Measurements from ENCODE around the gene FXN. TPM values are rescaled to one million over a fixed set of nuclear protein-coding genes. Genes with fewer than 3 reads are reported as not detected.

FXN gene
- total RNA-seq, 1 donor from 2014 or later = 1.6 TPM

- TF ChIP-seq CTCF (conservative IDR thresholded peaks at IDR 0.05; ENCODE audit: low read depth, low read length) = no peak
Observed at GRCh38 chr9:69012696-69013381, 22.7 kb upstream of the FXN start.

GRCh38 chr9:69013382-69013727 lies 22.2 kb upstream of the FXN start:
- no peak for DNase-seq (ENCODE audit: low read depth)
- H3K4me3 ChIP-seq (ENCODE audit: low read depth, low read length) = no peak overlapping the region
- no peak for TF ChIP-seq CTCF (conservative IDR thresholded peaks at IDR 0.05; ENCODE audit: low read depth, low read length)

More at GRCh38 chr9:69012696-69013381, 22.7 kb upstream of the FXN start:
- no peak for DNase-seq (ENCODE audit: low read depth)
- no peak overlapping the region for H3K4me3 ChIP-seq (ENCODE audit: low read depth, low read length)

GRCh38 chr9:69014013-69014412 lies 21.5 kb upstream of the FXN start, which contains the start of gene PRKACG:
Gene PRKACG, minus strand, starts transcription at chr9:69014113. Its CDS starts 21 bp downstream, at chr9:69014092.
- no peak within 1 kb of the TSS for H3K4me3 ChIP-seq (ENCODE audit: low read depth, low read length)
- no peak for TF ChIP-seq CTCF (conservative IDR thresholded peaks at IDR 0.05; ENCODE audit: low read depth, low read length)
- no peak for DNase-seq (ENCODE audit: low read depth)

GRCh38 chr9:69016191-69017096 lies 19.1 kb upstream of the FXN start:
- no peak for TF ChIP-seq CTCF (conservative IDR thresholded peaks at IDR 0.05; ENCODE audit: low read depth, low read length)
- no peak overlapping the region for H3K4me3 ChIP-seq (ENCODE audit: low read depth, low read length)
- DNase-seq (ENCODE audit: low read depth) = no peak

- no peak for DNase-seq (ENCODE audit: low read depth)
- no peak for TF ChIP-seq CTCF (conservative IDR thresholded peaks at IDR 0.05; ENCODE audit: low read depth, low read length)
- no peak overlapping the region for H3K4me3 ChIP-seq (ENCODE audit: low read depth, low read length)
Observed at GRCh38 chr9:69018737-69019136, 16.8 kb upstream of the FXN start.

GRCh38 chr9:69019808-69020207 lies 15.7 kb upstream of the FXN start:
- no peak overlapping the region for H3K4me3 ChIP-seq (ENCODE audit: low read depth, low read length)
- no peak for TF ChIP-seq CTCF (conservative IDR thresholded peaks at IDR 0.05; ENCODE audit: low read depth, low read length)
- DNase-seq (ENCODE audit: low read depth) = no peak
